ENCODE results near the gene ANKRD1. TPM values are rescaled to one million over a fixed set of nuclear protein-coding genes. Genes with fewer than 3 reads are reported as not detected.

Gene ANKRD1
- total and polyA plus RNA-seq, 2 donors (not counting 1 experiment from before 2014, with no cell fraction given) = not detected

DNA sequence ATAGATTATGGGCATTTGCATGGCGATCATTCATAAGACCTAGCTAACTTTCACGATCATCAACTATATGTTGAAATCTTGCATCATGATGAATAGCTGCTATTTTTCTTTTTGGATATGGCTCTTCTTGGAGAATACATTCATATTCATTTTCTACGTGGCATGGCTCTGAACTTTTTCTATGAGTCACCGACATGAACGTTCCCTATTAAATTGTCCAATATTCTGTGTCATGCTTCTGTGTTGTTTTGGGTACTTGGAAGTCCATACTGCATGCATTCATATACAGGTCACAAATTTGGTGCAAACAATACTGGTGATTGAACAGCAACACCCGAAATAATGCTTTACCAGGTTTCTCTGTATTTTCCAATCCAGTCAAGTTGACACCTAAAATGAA is 37.9 kb upstream of the ANKRD1 start:
- no peaks in the 10 kb centered on the region for H3K27me3 Mint-ChIP-seq
- H2AFZ ChIP-seq (ENCODE audit: insufficient read depth, low read depth, low read length, poor library complexity, severe bottlenecking) = no peak overlapping the region
- no peak overlapping the region for H3K4me3 Mint-ChIP-seq
- ATAC-seq (ENCODE audit: low read depth) = no peak
- no peaks in the 10 kb centered on the region for H3K79me2 ChIP-seq (ENCODE audit: control insufficient read depth, insufficient read depth, low read length)
- no peaks in the 10 kb centered on the region for H3K36me3 ChIP-seq (replicated peaks in 1 of 2; ENCODE audit: control extremely low read depth in 1 of 2, control insufficient read depth in 1 of 2, extremely low read depth in 1 of 2, insufficient read depth in 2 of 2, low read length in 1 of 2)
- no peak overlapping the region for H3K4me3 ChIP-seq (ENCODE audit: control extremely low read depth in 1 of 5, extremely low read depth in 1 of 5, insufficient read depth in 1 of 5, low read depth in 2 of 5, low read length in 4 of 5)
- no peaks in the 10 kb centered on the region for H3K4me1 ChIP-seq (ENCODE audit: control insufficient read depth in 2 of 2, insufficient read depth in 2 of 2, low read length in 2 of 2)
- POLR2A ChIA-PET = no interaction called here
- no peak for DNase-seq
- H4K20me1 ChIP-seq (ENCODE audit: control insufficient read depth, insufficient read depth, low read length, poor library complexity, severe bottlenecking) = no peaks in the 10 kb centered on the region
- no peaks in the 10 kb centered on the region for H3K4me1 Mint-ChIP-seq
- H3K9me3 ChIP-seq (ENCODE audit: control extremely low read depth in 1 of 3, control insufficient read depth in 2 of 3, insufficient read depth in 1 of 3, low read length in 2 of 3) = peaks cover 0 to 9% (median 0%) of the 10 kb centered on the region in 3 donors
- WGBS (ENCODE audit: insufficient coverage) = 100% methylated on average over 1 of the region's 6 CpGs
- no peak overlapping the region for H3K27ac Mint-ChIP-seq
- CTCF ChIA-PET = no interaction called here
- no peak for TF ChIP-seq EZH2 (IDR thresholded peaks at IDR 0.05; ENCODE audit: borderline replicate concordance, insufficient read depth, low read depth, low read length, poor library complexity, severe bottlenecking)
- TF ChIP-seq, protein P1, sequence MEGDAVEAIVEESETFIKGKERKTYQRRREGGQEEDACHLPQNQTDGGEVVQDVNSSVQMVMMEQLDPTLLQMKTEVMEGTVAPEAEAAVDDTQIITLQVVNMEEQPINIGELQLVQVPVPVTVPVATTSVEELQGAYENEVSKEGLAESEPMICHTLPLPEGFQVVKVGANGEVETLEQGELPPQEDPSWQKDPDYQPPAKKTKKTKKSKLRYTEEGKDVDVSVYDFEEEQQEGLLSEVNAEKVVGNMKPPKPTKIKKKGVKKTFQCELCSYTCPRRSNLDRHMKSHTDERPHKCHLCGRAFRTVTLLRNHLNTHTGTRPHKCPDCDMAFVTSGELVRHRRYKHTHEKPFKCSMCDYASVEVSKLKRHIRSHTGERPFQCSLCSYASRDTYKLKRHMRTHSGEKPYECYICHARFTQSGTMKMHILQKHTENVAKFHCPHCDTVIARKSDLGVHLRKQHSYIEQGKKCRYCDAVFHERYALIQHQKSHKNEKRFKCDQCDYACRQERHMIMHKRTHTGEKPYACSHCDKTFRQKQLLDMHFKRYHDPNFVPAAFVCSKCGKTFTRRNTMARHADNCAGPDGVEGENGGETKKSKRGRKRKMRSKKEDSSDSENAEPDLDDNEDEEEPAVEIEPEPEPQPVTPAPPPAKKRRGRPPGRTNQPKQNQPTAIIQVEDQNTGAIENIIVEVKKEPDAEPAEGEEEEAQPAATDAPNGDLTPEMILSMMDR (IDR thresholded peaks at IDR 0.05) = no peak
- no peak overlapping the region for H3K4me2 ChIP-seq (replicated peaks; ENCODE audit: low read depth, low read length, poor library complexity, severe bottlenecking)
- no peaks in the 10 kb centered on the region for H3K27me3 ChIP-seq (replicated peaks in 1 of 4; ENCODE audit: control extremely low read depth in 1 of 4, control insufficient read depth in 3 of 4, insufficient read depth in 4 of 4, low read length in 3 of 4)
- intact Hi-C loops (cut with micrococcal nuclease) = no loop called here
- H3K9me3 Mint-ChIP-seq (ENCODE audit: insufficient read depth) = no peaks in the 10 kb centered on the region
- no peak overlapping the region for H3K9ac ChIP-seq (ENCODE audit: low read length)
- no peak overlapping the region for H3K27ac ChIP-seq (ENCODE audit: low read length in 2 of 2)

GRCh38 chr10:90947030-90947960 is 26.4 kb upstream of the ANKRD1 start:
- POLR2A ChIA-PET = no interaction called here
- Histone ChIP-seq H3K4me3 (ENCODE audit: control extremely low read depth in 1 of 5, extremely low read depth in 1 of 5, insufficient read depth in 1 of 5, low read depth in 2 of 5, low read length in 4 of 5) (no peak overlapping the region), H3K4me2 (replicated peaks; ENCODE audit: low read depth, low read length, poor library complexity, severe bottlenecking) (no peak overlapping the region), H3K79me2 (ENCODE audit: control insufficient read depth, insufficient read depth, low read length) (no peaks in the 10 kb centered on the region), H3K36me3 (replicated peaks in 1 of 2; ENCODE audit: control extremely low read depth in 1 of 2, control insufficient read depth in 1 of 2, extremely low read depth in 1 of 2, insufficient read depth in 2 of 2, low read length in 1 of 2) (no peaks in the 10 kb centered on the region), H2AFZ (ENCODE audit: insufficient read depth, low read depth, low read length, poor library complexity, severe bottlenecking) (no peak overlapping the region), H3K27ac (ENCODE audit: low read length in 2 of 2) (no peak overlapping the region), H3K27me3 (replicated peaks in 1 of 4; ENCODE audit: control extremely low read depth in 1 of 4, control insufficient read depth in 3 of 4, insufficient read depth in 4 of 4, low read length in 3 of 4) (no peaks in the 10 kb centered on the region), H3K4me1 (ENCODE audit: control insufficient read depth in 2 of 2, insufficient read depth in 2 of 2, low read length in 2 of 2) (no peaks in the 10 kb centered on the region), H3K9ac (ENCODE audit: low read length) (no peak overlapping the region), H3K9me3 (ENCODE audit: control extremely low read depth in 1 of 3, control insufficient read depth in 2 of 3, insufficient read depth in 1 of 3, low read length in 2 of 3) (no peaks in the 10 kb centered on the region), H4K20me1 (ENCODE audit: control insufficient read depth, insufficient read depth, low read length, poor library complexity, severe bottlenecking) (no peaks in the 10 kb centered on the region)
- intact Hi-C loops (cut with micrococcal nuclease) = no loop called here
- peaks cover 1% of the 10 kb centered on the region for H3K9me3 Mint-ChIP-seq (ENCODE audit: insufficient read depth)
- WGBS (ENCODE audit: insufficient coverage) = 90% methylated on average over 2 of the region's 5 CpGs
- H3K27ac Mint-ChIP-seq = no peak overlapping the region
- H3K27me3 Mint-ChIP-seq = no peaks in the 10 kb centered on the region
- DNase-seq (no peak), ATAC-seq (ENCODE audit: low read depth) (no peak)
- CTCF ChIA-PET = no interaction called here
- no peak overlapping the region for H3K4me3 Mint-ChIP-seq
- H3K4me1 Mint-ChIP-seq = no peaks in the 10 kb centered on the region
- no peak for TF ChIP-seq EZH2 (IDR thresholded peaks at IDR 0.05; ENCODE audit: borderline replicate concordance, insufficient read depth, low read depth, low read length, poor library complexity, severe bottlenecking)
- TF ChIP-seq, protein P1 (IDR thresholded peaks at IDR 0.05) = no peak

All from B cell (primary cell).